ENCODE results near the gene SHROOM1. TPM values are rescaled to one million over a fixed set of nuclear protein-coding genes. Genes with fewer than 3 reads are reported as not detected.

The SHROOM1 gene
- total RNA-seq, 1 donor from 2014 or later, result 4.5 TPM

- Mint-ChIP-seq H3K36me3 (ENCODE audit: unreplicated experiment) (peaks cover 18% of the 10 kb centered on the region), H3K27ac (ENCODE audit: unreplicated experiment) (no peak overlapping the region), H3K4me3 (ENCODE audit: unreplicated experiment) (peak overlapping the region; percentile 94), H3K4me1 (ENCODE audit: unreplicated experiment) (peaks cover 23% of the 10 kb centered on the region), H3K27me3 (ENCODE audit: unreplicated experiment) (no peaks in the 10 kb centered on the region), H3K9me3 (ENCODE audit: unreplicated experiment) (no peaks in the 10 kb centered on the region)
- no peak for DNase-seq (ENCODE audit: extremely low spot score, unreplicated experiment)
- no peak for TF ChIP-seq CTCF (IDR thresholded peaks at IDR 0.05)
Measured at GRCh38 chr5:132868754-132869153, 38.3 kb upstream of the SHROOM1 start.

- DNase-seq (ENCODE audit: extremely low spot score, unreplicated experiment), result no peak
- Mint-ChIP-seq H3K36me3 (ENCODE audit: unreplicated experiment) (peaks cover 10% of the 10 kb centered on the region), H3K27me3 (ENCODE audit: unreplicated experiment) (peaks cover 4% of the 10 kb centered on the region), H3K27ac (ENCODE audit: unreplicated experiment) (peak overlapping the region; percentile 97), H3K4me3 (ENCODE audit: unreplicated experiment) (peak overlapping the region; percentile 94), H3K9me3 (ENCODE audit: unreplicated experiment) (no peaks in the 10 kb centered on the region), H3K4me1 (ENCODE audit: unreplicated experiment) (peaks cover 23% of the 10 kb centered on the region)
- TF ChIP-seq CTCF (IDR thresholded peaks at IDR 0.05), result no peak
Measured at GRCh38 chr5:132867046-132867451, 36.6 kb upstream of the SHROOM1 start.

- Mint-ChIP-seq H3K27me3 (ENCODE audit: unreplicated experiment) (peaks cover 6% of the 10 kb centered on the region), H3K27ac (ENCODE audit: unreplicated experiment) (peak within 1 kb of the TSS; percentile 97), H3K4me1 (ENCODE audit: unreplicated experiment) (peaks cover 23% of the 10 kb centered on the region), H3K9me3 (ENCODE audit: unreplicated experiment) (no peaks in the 10 kb centered on the region), H3K36me3 (ENCODE audit: unreplicated experiment) (peaks cover 10% of the 10 kb centered on the region), H3K4me3 (ENCODE audit: unreplicated experiment) (peak within 1 kb of the TSS; percentile 94)
- peak; percentile 96 for DNase-seq (ENCODE audit: extremely low spot score, unreplicated experiment)
- TF ChIP-seq CTCF (IDR thresholded peaks at IDR 0.05), result peak; percentile 39
Measured at GRCh38 chr5:132866342-132867045, 36.0 kb upstream of the SHROOM1 start, which contains the start of the genes GDF9 and UQCRQ. Gene GDF9 (minus strand): TSS chr5:132866469. CDS start chr5:132864533, 1,936 bp downstream. Gene UQCRQ (plus strand): TSS chr5:132866642. CDS start chr5:132866882, 240 bp downstream.

- Mint-ChIP-seq H3K27me3 (ENCODE audit: unreplicated experiment) (peaks cover 9% of the 10 kb centered on the region), H3K4me1 (ENCODE audit: unreplicated experiment) (peaks cover 23% of the 10 kb centered on the region), H3K9me3 (ENCODE audit: unreplicated experiment) (no peaks in the 10 kb centered on the region), H3K27ac (ENCODE audit: unreplicated experiment) (peak overlapping the region; percentile 97), H3K36me3 (ENCODE audit: unreplicated experiment) (peaks cover 10% of the 10 kb centered on the region), H3K4me3 (ENCODE audit: unreplicated experiment) (peak overlapping the region; percentile 94)
- no peak for DNase-seq (ENCODE audit: extremely low spot score, unreplicated experiment)
- no peak for TF ChIP-seq CTCF (IDR thresholded peaks at IDR 0.05)
Measured at GRCh38 chr5:132865668-132866341, 35.4 kb upstream of the SHROOM1 start.

GRCh38 chr5:132860742-132861141 is 30.3 kb upstream of the SHROOM1 start:
- peaks cover 3% of the 10 kb centered on the region for H3K4me1 Mint-ChIP-seq (ENCODE audit: unreplicated experiment)
- H3K27ac Mint-ChIP-seq (ENCODE audit: unreplicated experiment), result no peak overlapping the region
- H3K9me3 Mint-ChIP-seq (ENCODE audit: unreplicated experiment), result no peaks in the 10 kb centered on the region
- peaks cover 23% of the 10 kb centered on the region for H3K27me3 Mint-ChIP-seq (ENCODE audit: unreplicated experiment)
- no peak for TF ChIP-seq CTCF (IDR thresholded peaks at IDR 0.05)
- no peaks in the 10 kb centered on the region for H3K36me3 Mint-ChIP-seq (ENCODE audit: unreplicated experiment)
- H3K4me3 Mint-ChIP-seq (ENCODE audit: unreplicated experiment), result no peak overlapping the region
- DNase-seq (ENCODE audit: extremely low spot score, unreplicated experiment), result no peak

Measured in osteocyte (in vitro differentiated cells).